GM18519 (cell line): ENCODE results near the gene RRP8.

Experiments
- ATAC-seq: cut with Tn5 transposase; IDR thresholded peaks from one replicate; pipeline ENCODE4 v1.9.1; 2021; ENCODE audit warnings: mild to moderate bottlenecking, moderate library complexity; ENCODE audit not compliant: unreplicated experiment, low FRiP score

Gene RRP8

DNA sequence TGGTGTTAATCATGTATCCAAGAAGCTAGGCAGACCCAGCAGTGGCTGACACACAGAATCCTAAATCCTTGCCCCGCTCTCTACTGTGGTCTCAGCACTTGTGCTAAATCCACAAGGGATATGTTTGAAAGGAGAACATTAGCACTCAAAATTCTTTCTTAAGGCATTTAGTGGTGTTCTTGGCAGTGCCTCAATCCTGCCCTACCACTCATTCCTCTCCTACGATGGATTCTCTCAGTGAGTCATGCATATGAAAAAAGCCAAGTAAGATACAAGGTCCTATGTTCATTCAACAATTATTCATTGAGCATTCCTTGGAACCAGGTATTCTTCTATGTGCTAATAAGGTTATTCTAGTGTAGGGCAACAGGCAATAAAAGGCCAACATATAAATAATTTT, 31.2 kb downstream of the RRP8 start:
- no peak for ATAC-seq

GRCh38 chr11:6571434-6572008, 31.9 kb downstream of the RRP8 start:
- ATAC-seq: no peak

DNA sequence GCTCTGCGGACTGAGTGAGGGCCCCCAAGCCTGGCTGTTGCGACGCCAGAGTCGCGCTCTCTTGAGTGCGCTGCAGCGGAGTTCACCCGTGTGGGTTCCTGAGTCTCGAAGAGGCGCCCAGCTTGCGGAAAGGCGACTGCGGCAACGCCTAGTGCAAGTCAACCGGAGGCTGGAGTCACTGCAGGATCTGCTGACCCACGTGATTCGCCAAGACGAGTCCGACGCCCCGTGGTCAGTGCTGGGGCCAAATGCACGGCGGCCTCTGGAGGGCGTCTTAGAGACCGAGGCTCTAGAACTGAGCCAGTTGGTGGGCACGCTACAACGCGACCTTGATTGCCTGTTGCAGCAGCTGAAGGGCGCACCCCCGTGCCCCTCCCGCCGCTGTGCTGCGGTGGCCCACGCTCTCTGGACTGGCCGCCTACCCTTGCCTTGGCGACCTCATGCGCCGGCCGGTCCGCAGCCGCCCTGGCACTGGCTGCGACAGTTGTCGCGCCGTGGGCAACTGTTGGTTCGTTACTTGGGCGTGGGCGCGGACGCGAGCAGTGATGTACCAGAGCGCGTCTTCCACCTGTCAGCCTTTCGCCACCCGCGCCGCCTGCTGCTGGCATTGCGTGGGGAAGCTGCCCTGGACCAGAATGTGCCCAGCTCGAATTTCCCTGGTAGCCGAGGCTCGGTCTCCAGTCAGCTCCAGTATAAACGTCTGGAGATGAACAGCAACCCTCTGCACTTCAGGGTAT, 32.6 kb downstream of the RRP8 start:
- no peak for ATAC-seq

- no peak for ATAC-seq
These were observed 33.7 kb downstream of the RRP8 start for GRCh38 chr11:6569706-6570105.

- ATAC-seq: no peak
These were observed 35.1 kb downstream of the RRP8 start for GRCh38 chr11:6568191-6568918.

DNA sequence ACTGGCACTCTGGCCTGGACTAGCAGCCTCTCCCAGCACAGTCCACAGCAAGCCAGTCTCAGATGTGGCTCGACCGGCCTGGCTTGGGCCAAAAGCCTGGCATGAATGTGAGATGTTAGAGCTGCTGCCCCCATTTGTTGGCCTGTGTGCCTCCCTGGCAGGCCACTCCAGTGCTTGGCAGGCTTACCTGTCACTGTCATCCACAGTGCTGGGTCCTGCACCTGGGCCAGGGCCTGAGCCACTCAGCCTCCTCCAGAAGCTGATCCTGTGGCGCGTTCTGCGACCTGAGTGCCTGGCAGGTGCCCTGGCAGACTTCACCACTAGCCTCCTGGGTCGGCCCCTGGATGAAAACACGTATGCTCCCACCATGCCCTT, 36.1 kb downstream of the RRP8 start:
- no peak for ATAC-seq

- ATAC-seq: no peak
These were observed 36.6 kb downstream of the RRP8 start for GRCh38 chr11:6566704-6567370.

GRCh38 chr11:6565988-6566703, 37.3 kb downstream of the RRP8 start:
- ATAC-seq: no peak

DNA sequence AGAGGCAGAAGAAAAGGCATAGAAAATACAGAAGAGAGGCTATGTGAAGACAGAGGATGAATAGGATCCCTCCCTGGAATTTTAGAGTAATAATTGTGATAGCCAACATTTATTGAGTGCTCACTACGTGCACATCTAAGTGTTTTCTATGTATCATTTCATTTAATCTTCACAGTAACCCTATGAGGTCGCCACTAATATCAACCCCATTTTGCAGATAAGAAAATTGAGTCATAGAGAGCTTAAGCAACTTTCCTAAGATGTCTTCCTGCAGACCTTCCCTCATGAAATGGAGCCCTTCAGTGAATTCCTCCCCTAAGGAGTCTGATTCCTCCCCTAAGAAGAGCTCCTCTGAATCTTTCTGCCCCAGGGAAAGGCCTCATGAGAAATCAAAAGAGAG, 38.1 kb downstream of the RRP8 start:
- no peak for ATAC-seq

DNA sequence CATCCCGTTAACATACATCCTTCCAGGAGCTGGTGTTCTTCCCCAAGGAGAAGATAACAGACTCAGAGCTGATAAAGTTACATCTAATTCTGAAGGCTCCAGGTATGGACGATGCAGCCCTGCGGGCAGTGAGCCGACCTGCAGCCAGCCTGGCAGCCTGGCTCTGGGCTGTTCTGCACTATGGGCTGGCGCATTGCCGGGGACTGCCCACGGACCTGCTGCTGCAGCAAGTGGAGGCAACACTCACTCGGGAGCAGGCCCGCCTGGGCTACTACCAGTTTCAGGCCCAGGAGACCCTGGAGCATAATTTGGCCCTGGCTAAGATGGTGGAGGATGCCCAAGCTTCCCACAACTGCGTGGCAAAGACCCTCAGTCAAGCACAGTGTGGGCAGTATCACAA, 39.7 kb downstream of the RRP8 start:
- no peak for ATAC-seq

DNA sequence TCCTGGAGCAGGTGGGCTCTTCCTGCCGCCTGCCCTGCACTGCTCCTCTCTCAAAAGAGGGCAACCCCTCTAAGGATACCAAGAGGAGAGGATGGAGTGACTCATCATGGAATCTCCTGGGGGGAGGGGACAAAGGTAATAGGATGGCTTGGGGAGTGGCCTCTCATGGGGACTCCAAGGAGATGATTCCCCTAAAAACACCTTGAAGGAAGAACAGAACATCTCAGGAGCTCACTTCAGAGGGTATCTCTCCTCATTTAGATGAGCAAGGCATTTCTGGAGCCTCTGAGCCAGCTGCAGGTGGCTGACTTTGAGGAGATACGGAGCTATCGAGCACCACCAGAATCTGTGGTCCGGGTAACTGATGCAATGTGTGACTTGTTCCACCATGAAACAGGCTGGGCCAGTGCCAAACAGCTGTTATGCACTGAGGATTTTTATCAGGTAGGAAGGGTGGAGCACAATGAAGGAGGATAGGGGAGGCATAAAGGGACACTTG, 40.2 kb downstream of the RRP8 start:
- no peak for ATAC-seq

DNA sequence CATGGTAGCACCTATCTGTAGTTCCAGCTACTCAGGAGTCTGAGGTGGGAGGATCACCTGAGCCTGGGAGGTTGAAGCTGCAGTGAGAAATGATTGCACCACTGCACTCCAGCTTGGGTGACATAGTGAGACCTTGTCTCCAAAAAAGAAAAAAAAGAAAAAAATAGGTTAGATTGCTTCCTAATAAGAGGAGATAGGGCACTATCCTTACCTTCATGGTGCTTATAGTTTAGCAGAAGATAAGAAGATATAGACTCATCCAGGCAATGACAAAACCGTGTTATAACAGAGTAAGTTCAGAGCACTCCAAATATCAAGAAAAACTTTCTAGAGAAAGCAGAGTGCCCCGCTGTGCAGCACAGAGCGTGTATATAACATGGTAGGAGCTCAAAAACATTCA, 42.1 kb downstream of the RRP8 start:
- no peak for ATAC-seq

DNA sequence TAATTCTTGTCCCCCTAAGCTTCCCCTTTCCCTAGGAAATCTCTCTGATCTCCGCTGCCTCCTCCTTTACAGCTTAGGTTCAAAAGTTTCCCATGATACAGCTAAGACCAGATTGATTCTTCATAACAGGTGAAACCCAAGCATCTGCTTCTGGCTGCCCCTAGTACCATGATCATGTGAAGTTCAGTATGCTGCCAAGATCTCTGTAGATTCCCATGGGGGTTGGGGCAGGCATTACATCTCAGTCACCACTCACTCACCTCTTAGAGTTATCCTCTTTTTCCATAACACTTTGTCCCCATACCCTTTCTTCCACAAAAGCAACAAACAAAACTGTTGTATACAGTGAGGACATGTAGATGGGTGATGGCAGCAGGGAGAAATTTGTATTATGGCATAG, 44.0 kb downstream of the RRP8 start:
- ATAC-seq: no peak

DNA sequence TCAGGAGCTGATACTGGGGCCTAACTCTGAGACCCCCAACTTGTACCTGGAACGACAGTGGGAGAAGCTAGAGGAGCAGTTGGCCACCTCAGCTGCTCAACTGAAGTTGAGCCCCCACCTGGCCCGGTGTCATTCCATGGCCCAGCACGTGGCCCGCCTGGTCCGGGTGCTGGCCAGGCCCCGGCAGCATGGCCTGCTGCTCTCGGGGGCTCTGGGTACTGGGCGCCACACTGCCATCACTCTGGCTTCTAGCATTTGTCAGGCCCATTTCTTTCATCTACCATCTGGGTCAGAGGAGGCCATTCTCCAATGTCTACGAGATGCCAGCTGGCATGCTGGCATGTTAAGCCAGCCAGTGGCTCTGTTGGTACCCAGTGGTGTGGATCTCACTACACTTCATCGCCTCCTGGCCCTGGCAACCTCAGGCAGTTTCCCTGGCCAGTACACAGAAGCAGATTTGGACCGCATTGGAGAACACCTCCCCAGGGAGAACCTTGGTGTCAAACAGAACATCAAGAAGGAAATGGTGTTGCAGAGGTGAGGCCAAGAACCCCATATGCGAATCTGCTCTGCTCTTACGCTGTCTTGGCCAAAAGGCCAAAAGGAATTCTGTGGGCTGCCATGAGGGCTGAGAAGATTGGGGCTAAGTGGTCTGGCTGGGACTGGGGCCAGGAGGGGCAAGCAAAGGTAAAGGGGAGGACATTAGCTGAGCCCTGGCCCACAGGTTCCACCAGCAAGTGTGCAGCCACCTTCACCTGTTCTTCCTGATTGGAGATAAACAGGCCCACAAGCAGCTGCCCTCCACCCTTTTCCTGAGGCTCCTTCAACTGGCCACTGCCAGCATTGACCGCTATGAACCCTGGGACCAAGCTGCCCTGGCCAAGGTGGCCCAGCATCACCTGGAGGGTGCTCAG, 45.4 kb downstream of the RRP8 start:
- no peak for ATAC-seq

DNA sequence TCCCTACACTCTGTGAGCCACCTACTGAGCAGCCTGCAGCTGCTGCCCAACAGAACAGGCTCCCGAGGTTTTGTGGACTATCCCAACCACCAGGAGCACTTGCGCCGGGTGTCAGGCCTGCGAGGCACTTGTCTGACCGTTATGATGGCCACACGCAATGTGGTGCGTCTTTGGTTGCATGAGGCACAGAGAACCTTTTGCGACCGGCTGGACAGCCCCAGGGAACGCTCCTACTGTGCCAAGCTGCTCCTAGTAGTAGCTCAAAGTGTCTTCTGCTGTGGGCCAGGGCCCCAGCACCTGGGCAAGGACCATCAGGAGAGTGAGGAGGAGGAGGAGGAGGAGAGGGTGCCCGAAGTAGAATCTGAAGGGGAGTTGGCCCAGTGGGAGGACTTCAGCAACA, 46.4 kb downstream of the RRP8 start:
- no peak for ATAC-seq

DNA sequence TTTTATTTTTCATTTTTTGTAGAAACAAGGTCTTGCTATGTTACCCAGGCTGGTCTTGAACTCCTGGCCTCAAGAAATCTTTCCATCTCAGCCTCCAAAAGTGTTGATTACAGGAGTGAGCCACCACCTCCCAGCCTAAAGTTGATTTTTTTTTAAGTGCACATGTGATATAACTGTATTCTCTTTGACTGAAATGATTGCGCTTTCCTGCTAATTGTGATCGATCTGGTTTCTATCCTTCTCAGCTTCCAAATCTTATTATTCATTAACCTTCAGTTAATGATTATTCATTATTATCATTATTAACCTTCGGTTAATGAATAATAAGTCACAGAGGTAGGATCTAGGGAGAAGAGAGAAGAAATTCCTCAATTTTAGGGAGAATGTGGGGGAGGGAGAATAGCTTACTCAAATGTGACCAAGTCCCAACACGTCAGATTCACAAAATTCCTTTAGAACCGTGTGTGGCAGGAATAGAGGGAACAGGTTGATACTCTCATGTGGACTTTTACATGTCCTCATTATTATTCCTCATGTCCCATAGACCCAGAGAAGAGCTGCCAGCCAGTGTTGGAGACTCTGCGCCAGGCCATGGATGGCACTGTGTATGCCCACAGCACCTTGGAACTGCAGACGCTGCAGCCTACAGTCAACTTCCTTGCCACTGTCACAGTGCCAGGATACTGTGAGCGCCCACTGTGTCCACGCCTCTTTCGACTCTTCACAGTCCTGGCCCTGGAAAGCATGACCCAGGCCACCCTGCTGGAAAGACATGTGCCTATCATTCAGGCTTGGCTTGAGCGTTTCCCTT, 47.1 kb downstream of the RRP8 start:
- ATAC-seq: no peak

DNA sequence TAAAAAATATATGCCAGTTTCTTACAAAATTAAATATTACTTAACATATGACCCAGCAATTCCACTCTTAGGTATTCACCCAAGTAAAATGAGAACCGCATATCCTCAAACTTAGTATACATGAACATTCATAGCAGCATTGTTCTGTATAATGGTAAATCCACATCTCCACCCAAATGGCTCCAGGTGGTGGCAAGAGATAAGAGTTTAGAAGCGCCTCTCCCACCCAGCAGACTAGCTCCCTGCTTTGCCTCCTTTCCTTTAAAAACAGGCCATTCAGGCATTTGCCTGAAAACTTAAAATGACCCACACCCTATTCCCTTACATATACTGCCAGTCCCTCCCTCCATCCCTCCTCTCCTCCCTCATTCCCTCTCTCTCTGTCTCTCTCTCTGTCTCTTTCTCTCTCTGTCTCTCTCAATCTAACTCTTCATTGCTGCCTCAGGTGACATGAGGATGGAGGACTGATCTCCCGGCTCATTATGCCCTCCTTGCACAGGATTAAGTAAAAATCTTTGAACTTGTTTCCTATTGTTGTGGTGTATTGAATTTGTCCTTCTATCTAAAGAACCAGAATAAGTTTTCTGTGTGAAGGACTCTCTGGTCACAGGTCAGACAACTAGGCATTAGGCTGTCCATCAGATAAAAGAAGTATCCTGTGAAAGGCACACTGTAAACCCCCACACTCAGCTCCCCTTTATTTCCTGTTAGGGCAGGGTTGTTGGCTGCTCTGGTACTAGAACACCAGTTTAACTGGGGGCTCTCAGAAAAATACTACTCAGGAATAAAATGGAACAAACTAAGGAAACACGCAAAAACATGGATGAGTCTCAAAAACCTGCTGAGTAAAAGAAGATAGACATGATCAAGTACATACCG, 48.3 kb downstream of the RRP8 start:
- no peak for ATAC-seq

DNA sequence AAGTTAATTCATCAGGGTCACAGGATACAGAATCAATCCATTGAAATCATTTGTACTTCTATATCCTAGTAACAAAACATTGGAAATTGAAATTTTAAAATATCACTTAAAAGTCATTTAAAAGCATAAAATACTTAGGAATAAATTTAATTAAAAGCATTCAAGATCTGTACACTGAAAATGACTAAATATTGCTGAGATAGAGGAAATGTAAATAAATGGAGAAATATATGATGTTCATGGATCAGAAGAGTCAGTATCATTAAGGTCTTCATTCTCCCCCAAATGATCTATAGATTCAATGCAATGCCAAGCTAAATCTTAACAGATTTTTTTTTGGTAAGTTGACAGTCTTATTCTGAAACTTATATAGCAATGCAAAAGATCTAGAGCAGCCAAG, 49.8 kb downstream of the RRP8 start:
- no peak for ATAC-seq
